Psoas muscle (tissue), 8 donors: ENCODE measurements around the gene PCDHA9. TPM values are rescaled to one million over a fixed set of nuclear protein-coding genes. Genes with fewer than 3 reads are reported as not detected.
"Not testable (repeated sequence)": the region's sequence is repeated elsewhere in the genome, so short reads cannot be mapped to it uniquely, and the experiment has no call there.

Experiments used
- ATAC-seq, 4 donors: fragments of 200-7000 bp; cut with Tn5 transposase; one replicate each; pipeline ENCODE4 v1.9.1; 2020; ENCODE audit warnings: moderate library complexity in 3 of 4, mild to moderate bottlenecking in 2 of 4
- DNase-seq, 2 donors: peaks; one replicate each; pipeline ENCODE4 v3.0.0-alpha.2; 2020
- H3K27ac ChIP-seq: fragments of 200-600 bp; one replicate; pipeline ENCODE4 v1.8.0; 2022
- H3K27me3 ChIP-seq, 3 donors: fragments of 200-600 bp in 1 of 3; one replicate each; pipeline versions ENCODE4 v1.6.1 to v1.8.0; 2013 to 2022; ENCODE audit warnings: low read length in 2 of 3, mild to moderate bottlenecking in 2 of 3, moderate library complexity in 1 of 3; ENCODE audit not compliant: insufficient read depth in 3 of 3
- H3K36me3 ChIP-seq, 2 donors: fragments of 200-600 bp in 1 of 2; one replicate each; pipeline versions ENCODE4 v1.6.1 to v1.8.0; 2013 to 2022; ENCODE audit warnings: low read depth in 1 of 2, mild to moderate bottlenecking in 1 of 2, moderate library complexity in 1 of 2; ENCODE audit not compliant: insufficient read depth in 1 of 2
- H3K4me1 ChIP-seq: fragments of 200-600 bp; one replicate; pipeline ENCODE4 v1.8.0; 2022
- H3K4me3 ChIP-seq: fragments of 200-600 bp; one replicate; pipeline ENCODE4 v1.8.0; 2022; ENCODE audit warnings: mild to moderate bottlenecking
- H3K9me3 ChIP-seq: fragments of 200-600 bp; one replicate; pipeline ENCODE4 v1.8.0; 2022
- WGBS, 3 donors: extraction: QIAGEN DNeasy Blood & Tissue Kit; methylation state at CpG; one replicate each; pipeline versions ENCODE4 v1.1.6 to v1.1.7; 2013; 5-methylcytosine and 5-hydroxymethylcytosine counted together
- intact Hi-C, 2 donors: fragments of 100-400 bp; cut with DNase I; formaldehyde crosslinking; loops; one replicate each; pipeline versions ENCODE4 v1.11.0 to v1.14.2; 2022
- polyA plus RNA-seq, 3 donors: library from polyadenylated mRNA; stranded (reverse); fragments of 200-250 nt; gene quantifications; one replicate each; pipeline ENCODE4 v1.2.3, GENCODE V29; 2013
- total RNA-seq, 4 donors: library from RNA; stranded (reverse); fragmentation: NEBNext Ultra II Directional in 2 of 4; extraction: Animal tissue kit (Norgen Biotek cat#: 25700) in 2 of 4; gene quantifications; one replicate each; pipeline versions ENCODE4 v1.2.1 to v1.2.4, GENCODE V29; 2021 to 2023
- TF ChIP-seq, protein P1 (sequence below): fragments of 200-600 bp; IDR thresholded peaks from one replicate; pipeline ENCODE4 v1.8.0; 2022; ENCODE audit warnings: antibody characterized with exemption
- donor health status: healthy with polysubstance abuse.
- donor health status: DM: no; HTN: no; CAD: no; lungs with moderate emphysema.
- donor health status: Bipolar disorder and iron deficiency.
- donor health status: healthy.
- donor health status: DM: yes; HTN: yes; CAD: no.
- donor health status: DM: no; HTN: no; CAD: no.
- donor health status: DM: no; HTN: no; CAD: no.
- donor health status: DM: yes; HTN: yes; CAD: no.

The PCDHA9 gene
- total and polyA plus RNA-seq, 7 donors = 0.01 to 0.04 TPM; not detected in 5

- 23 to 25% (median 24%) methylated on average over 35 to 39 of the region's 39 CpGs for WGBS, 3 donors
- ATAC-seq (no peak), DNase-seq (no peak)
- Histone ChIP-seq H3K27ac (no peak within 1 kb of the TSS), H3K27me3 (peaks cover 0 to 11% (median 2%) of the 10 kb centered on the region in 3 donors), H3K9me3 (peaks cover 4% of the 10 kb centered on the region), H3K36me3 (no peaks in the 10 kb centered on the region), H3K4me1 (no peaks in the 10 kb centered on the region), H3K4me3 (no peak within 1 kb of the TSS)
- intact Hi-C loops = no loop called here
- TF ChIP-seq, protein P1, sequence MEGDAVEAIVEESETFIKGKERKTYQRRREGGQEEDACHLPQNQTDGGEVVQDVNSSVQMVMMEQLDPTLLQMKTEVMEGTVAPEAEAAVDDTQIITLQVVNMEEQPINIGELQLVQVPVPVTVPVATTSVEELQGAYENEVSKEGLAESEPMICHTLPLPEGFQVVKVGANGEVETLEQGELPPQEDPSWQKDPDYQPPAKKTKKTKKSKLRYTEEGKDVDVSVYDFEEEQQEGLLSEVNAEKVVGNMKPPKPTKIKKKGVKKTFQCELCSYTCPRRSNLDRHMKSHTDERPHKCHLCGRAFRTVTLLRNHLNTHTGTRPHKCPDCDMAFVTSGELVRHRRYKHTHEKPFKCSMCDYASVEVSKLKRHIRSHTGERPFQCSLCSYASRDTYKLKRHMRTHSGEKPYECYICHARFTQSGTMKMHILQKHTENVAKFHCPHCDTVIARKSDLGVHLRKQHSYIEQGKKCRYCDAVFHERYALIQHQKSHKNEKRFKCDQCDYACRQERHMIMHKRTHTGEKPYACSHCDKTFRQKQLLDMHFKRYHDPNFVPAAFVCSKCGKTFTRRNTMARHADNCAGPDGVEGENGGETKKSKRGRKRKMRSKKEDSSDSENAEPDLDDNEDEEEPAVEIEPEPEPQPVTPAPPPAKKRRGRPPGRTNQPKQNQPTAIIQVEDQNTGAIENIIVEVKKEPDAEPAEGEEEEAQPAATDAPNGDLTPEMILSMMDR = peak; percentile 19
Observed at GRCh38 chr5:140821375-140822280, 26.6 kb upstream of the PCDHA9 start, which contains the start of gene PCDHA5. PCDHA5 (plus strand) TSS chr5:140821613.

- Histone ChIP-seq H3K27ac (no peak overlapping the region), H3K9me3 (peaks cover 4% of the 10 kb centered on the region), H3K4me3 (no peak overlapping the region), H3K4me1 (no peaks in the 10 kb centered on the region), H3K27me3 (peaks cover 0 to 17% (median 2%) of the 10 kb centered on the region in 3 donors), H3K36me3 (no peaks in the 10 kb centered on the region)
- no peak for ATAC-seq
- WGBS, 3 donors = 21 to 27% (median 24%) methylated on average over 6 of the region's 6 CpGs
- intact Hi-C loops = no loop called here
- TF ChIP-seq, protein P1 = no peak
- no peak for DNase-seq
Observed at GRCh38 chr5:140822281-140822629, 25.9 kb upstream of the PCDHA9 start.

- ATAC-seq, H3K4me1 ChIP-seq, H3K27ac ChIP-seq, DNase-seq, H3K9me3 ChIP-seq, intact Hi-C loops, H3K36me3 ChIP-seq, H3K4me3 ChIP-seq: not testable (repeated sequence)
- peaks cover 0 to 23% (median 3%) of the 10 kb centered on the region in 3 donors for H3K27me3 ChIP-seq
- WGBS, 3 donors = 42 to 52% (median 44%) methylated on average over 48 of the region's 48 CpGs
Observed at GRCh38 chr5:140822969-140823368, 25.2 kb upstream of the PCDHA9 start.

DNA sequence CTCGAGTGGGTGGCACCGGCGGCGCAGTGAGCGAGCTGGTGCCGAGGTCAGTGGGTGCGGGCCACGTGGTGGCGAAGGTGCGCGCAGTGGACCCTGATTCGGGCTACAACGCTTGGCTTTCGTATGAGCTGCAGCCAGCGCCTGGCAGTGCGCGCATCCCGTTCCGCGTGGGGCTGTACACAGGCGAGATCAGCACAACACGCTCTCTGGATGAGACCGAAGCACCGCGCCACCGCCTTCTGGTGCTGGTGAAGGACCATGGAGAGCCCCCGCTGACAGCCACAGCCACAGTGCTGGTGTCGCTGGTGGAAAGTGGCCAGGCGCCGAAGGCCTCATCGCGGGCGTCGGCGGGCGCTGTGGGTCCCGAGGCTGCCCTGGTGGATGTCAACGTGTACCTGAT, 24.7 kb upstream of the PCDHA9 start:
- ATAC-seq (no peak), DNase-seq (no peak)
- no peak overlapping the region for H3K27ac ChIP-seq
- no peak overlapping the region for H3K4me3 ChIP-seq
- peaks cover 2% of the 10 kb centered on the region for H3K9me3 ChIP-seq
- H3K36me3 ChIP-seq = no peaks in the 10 kb centered on the region
- intact Hi-C loops = no loop called here
- TF ChIP-seq, protein P1 = no peak
- peaks cover 0 to 26% (median 7%) of the 10 kb centered on the region in 3 donors for H3K27me3 ChIP-seq
- WGBS, 3 donors = 45 to 58% (median 51%) methylated on average over 31 to 38 of the region's 38 CpGs
- H3K4me1 ChIP-seq = no peaks in the 10 kb centered on the region

- Histone ChIP-seq H3K4me3 (no peak within 1 kb of the TSS), H3K9me3 (peaks cover 5% of the 10 kb centered on the region), H3K27ac (no peak within 1 kb of the TSS), H3K36me3 (no peaks in the 10 kb centered on the region), H3K4me1 (no peaks in the 10 kb centered on the region), H3K27me3 (peaks cover 0 to 31% (median 8%) of the 10 kb centered on the region in 3 donors)
- intact Hi-C loops = no loop called here
- 12 to 17% (median 15%) methylated on average over 27 of the region's 27 CpGs for WGBS, 3 donors
- DNase-seq (no peak), ATAC-seq (no peak)
- TF ChIP-seq, protein P1 = no peak
Observed at GRCh38 chr5:140827704-140828361, 20.3 kb upstream of the PCDHA9 start, which contains the start of gene PCDHA6. PCDHA6 (plus strand) TSS chr5:140827960; CDS start chr5:140828092, 132 bp downstream.
